Coronary artery (tissue), 2 donors: ENCODE data around the gene PLA2G2C.
"Not testable (repeated sequence)": the region's sequence is repeated elsewhere in the genome, so short reads cannot be mapped to it uniquely, and the experiment has no call there.

ENCODE experiments used
- DNase-seq: peaks from one replicate; pipeline ENCODE4 v3.0.0-alpha.2; 2017; ENCODE audit warnings: low spot score
- H3K27ac ChIP-seq, 2 donors: fragments of 200-600 bp; sonication (generic); one replicate each; pipeline ENCODE4 v1.5.1; 2016 to 2019
- H3K4me3 ChIP-seq: fragments of 200-600 bp; sonication (generic); 2 replicates; pipeline ENCODE4 v1.5.1; 2016; ENCODE audit warnings: mild to moderate bottlenecking, moderate library complexity
- TF ChIP-seq, protein P1 (sequence below): fragments of 200-600 bp; sonication (generic); IDR thresholded peaks from one replicate; pipeline ENCODE4 v1.5.1; 2019; ENCODE audit warnings: antibody characterized with exemption

PLA2G2C gene

DNA sequence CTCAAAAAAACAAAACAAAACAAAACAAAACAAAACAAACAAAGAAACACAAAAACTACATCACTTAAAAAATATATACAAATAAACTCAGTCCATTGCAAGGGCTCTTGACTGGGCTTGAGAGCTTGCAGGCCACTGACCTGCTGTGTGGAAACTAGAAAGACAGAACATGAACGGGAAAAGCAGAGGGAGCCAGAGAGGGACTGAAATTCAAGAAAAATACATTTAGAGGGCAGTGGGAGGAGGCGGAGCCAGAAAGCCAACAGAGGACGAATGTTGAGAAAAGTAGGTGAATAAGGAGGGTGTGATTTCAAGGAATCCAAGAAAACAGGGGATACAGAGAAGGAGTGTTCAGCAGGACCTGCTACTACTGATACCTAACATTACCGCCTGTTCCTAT lies 41.4 kb upstream of the PLA2G2C start:
- TF ChIP-seq, protein P1, sequence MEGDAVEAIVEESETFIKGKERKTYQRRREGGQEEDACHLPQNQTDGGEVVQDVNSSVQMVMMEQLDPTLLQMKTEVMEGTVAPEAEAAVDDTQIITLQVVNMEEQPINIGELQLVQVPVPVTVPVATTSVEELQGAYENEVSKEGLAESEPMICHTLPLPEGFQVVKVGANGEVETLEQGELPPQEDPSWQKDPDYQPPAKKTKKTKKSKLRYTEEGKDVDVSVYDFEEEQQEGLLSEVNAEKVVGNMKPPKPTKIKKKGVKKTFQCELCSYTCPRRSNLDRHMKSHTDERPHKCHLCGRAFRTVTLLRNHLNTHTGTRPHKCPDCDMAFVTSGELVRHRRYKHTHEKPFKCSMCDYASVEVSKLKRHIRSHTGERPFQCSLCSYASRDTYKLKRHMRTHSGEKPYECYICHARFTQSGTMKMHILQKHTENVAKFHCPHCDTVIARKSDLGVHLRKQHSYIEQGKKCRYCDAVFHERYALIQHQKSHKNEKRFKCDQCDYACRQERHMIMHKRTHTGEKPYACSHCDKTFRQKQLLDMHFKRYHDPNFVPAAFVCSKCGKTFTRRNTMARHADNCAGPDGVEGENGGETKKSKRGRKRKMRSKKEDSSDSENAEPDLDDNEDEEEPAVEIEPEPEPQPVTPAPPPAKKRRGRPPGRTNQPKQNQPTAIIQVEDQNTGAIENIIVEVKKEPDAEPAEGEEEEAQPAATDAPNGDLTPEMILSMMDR: no peak
- H3K4me3 ChIP-seq: no peak overlapping the region
- no peak for DNase-seq
- H3K27ac ChIP-seq: no peak overlapping the region

DNA sequence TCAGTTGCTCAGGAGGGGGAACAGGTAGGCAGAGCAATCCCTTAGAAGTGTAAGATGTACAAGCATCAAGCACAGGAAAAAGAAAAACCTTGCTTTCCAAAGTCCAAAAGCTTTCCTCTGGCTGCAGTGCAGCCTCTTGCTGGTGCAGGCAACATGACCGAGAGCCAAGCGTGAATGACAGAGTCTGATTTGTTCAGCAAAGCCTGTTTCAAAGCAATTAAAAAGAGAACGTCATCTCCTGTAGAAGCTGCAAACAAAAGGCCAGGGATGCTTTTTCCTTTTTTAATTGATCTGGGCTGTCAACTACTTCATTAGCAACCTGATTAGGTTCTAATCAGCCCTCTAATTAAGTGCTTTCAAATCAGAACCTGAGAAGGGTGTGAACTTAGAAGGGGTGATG lies 38.2 kb upstream of the PLA2G2C start:
- no peak overlapping the region for H3K4me3 ChIP-seq
- H3K27ac ChIP-seq: no peak overlapping the region
- DNase-seq: no peak
- TF ChIP-seq, protein P1: no peak

DNA sequence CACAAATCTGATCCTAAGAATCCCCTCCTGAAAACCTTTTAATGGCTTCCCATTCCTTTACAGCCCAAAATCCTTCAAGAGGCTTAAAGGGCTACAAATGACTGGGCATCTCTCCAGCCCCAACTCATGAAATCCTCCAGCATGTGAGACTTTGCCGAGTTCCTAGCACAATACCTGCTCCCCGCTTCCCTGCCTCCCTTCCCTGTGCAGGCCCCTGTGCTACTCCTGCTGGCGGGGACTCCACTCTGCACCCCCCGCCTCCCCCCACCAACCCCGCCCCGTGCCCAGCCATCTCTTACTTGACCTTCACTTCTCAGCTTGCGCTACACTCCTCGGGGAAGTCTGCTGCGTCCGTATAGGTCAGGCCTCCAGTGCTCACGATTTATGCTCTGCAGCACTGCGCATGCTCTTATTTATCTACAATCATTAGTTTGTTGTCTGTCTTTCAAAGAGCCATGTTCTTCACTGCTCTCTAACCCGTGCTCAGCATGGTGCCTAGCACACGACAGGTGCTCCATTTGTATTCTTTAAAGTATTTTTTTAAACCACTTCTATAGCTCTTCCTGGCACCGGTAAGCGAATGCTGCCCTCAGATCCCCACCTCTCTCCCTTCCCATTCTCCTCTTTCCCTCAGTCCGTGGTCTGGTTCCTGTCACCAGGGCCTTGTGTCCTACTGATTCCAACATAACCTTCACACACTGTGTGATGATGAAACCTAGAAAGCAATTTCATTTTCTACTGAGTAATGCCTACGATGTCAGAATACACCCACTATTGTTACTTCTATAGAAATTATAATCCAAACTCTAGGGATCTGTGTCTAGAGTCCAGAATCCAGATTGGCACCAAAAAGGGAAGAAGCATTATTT lies 37.5 kb upstream of the PLA2G2C start:
- no peak for DNase-seq
- no peak overlapping the region for H3K27ac ChIP-seq
- no peak overlapping the region for H3K4me3 ChIP-seq
- TF ChIP-seq, protein P1: no peak

DNA sequence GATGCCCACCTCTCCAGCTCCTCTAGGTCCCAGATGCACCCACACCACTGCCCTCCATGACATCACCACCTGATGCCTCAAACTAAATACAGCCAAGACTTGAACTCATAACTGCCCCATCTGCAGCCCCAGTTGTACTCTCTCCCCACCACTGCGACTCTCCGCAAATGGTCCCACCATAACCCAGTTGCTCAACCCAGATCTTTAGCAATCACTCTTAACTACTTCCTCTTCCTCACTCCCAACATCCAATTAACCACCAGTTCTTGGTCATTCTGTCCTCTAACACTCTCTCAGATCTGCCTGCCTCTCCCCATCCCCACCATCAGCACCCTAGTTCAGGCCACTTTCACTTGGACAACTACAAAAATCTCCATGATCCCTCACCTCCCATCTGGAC lies 36.8 kb upstream of the PLA2G2C start:
- no peak overlapping the region for H3K4me3 ChIP-seq
- DNase-seq: no peak
- TF ChIP-seq, protein P1: no peak
- H3K27ac ChIP-seq: no peak overlapping the region

DNA sequence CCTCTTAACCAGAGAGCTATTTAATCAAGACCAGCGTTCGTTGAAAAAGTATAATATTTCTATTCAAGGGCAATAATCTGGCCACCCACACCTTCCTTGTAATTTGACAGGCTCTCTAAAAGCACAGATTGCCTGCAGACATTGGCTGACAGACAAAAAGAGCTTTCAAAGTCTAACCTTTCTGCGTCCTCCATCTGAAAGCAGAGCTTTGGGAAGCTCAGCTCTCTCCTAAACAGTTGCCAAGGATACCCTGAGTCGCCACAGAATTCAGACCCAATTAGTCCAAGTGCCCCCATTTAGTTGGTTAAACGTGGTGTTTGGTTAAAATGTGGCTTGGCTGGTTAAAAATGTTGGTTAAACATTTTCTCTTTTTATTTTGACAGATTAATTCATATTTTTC lies 33.7 kb upstream of the PLA2G2C start:
- TF ChIP-seq, protein P1: no peak
- H3K27ac ChIP-seq: no peak overlapping the region
- no peak overlapping the region for H3K4me3 ChIP-seq
- DNase-seq: no peak

DNA sequence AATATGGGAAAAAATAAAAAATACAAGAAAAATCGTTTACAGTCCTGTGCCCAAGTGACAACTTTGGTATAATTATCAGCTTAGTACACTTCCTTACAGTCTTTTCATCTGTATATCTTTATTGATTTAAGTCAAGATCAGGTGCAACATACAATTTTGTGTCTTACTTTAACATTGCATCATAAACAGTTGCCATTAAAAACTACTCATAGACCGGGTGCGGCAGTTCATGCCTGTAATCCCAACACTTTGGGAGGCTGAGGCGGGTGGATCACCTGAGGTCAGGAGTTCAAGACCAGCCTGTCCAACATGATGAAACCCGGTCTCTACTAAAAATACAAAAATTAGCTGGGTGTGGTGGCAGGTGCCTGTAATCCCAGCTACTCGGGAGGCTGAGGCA lies 32.7 kb upstream of the PLA2G2C start:
- H3K27ac ChIP-seq: not testable (repeated sequence)

DNA sequence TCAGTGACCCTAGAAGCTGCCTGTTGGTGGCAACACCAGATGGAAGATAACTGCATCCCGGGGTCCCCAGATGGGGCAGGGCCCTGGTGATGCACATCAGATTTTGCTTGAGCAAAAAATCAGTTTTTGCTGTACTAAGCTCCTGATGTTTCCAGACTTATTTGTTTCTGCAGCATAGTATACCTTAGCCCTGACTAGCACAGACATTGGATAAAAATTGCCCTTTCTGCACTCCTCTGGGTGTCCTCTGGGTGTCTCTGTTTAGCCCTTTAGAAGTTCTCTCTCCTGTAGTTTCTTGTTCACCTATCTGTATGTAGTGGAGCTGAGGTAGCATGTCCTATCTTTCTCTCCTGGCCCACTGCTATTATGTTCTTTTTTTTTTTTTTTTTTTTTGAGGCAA lies 30.3 kb upstream of the PLA2G2C start:
- Histone ChIP-seq H3K4me3 (no peak overlapping the region), H3K27ac (no peak overlapping the region)
- TF ChIP-seq, protein P1: no peak
- no peak for DNase-seq

More for the DNA sequence above, 32.7 kb upstream of the PLA2G2C start:
- DNase-seq, H3K4me3 ChIP-seq: not testable (repeated sequence)
